Gastrocnemius medialis (tissue), 4 donors: ENCODE results near the gene CDCA8.

Source experiments
- POLR2A ChIP-seq, 2 donors: fragments of 450-650 bp; IDR thresholded peaks; one replicate each; pipeline ENCODE4 v1.6.1; 2017; ENCODE audit warnings: antibody characterized with exemption in 2 of 2, mild to moderate bottlenecking in 2 of 2, moderate library complexity in 2 of 2
- TF ChIP-seq, protein P1 (sequence below), 5 experiments: fragments of 450-650 bp in 3 of 5; fragments of 200-600 bp in 2 of 5; sonication (generic) in 2 of 5; IDR thresholded peaks in 4 of 5; conservative IDR thresholded peaks in 1 of 5; 1 replicate in 4 of 5; 2 replicates in 1 of 5; pipeline ENCODE4 v1.5.1; 2016 to 2019; ENCODE audit warnings: antibody characterized with exemption in 5 of 5, mild to moderate bottlenecking in 3 of 5, moderate library complexity in 3 of 5

- TF ChIP-seq, protein P1, sequence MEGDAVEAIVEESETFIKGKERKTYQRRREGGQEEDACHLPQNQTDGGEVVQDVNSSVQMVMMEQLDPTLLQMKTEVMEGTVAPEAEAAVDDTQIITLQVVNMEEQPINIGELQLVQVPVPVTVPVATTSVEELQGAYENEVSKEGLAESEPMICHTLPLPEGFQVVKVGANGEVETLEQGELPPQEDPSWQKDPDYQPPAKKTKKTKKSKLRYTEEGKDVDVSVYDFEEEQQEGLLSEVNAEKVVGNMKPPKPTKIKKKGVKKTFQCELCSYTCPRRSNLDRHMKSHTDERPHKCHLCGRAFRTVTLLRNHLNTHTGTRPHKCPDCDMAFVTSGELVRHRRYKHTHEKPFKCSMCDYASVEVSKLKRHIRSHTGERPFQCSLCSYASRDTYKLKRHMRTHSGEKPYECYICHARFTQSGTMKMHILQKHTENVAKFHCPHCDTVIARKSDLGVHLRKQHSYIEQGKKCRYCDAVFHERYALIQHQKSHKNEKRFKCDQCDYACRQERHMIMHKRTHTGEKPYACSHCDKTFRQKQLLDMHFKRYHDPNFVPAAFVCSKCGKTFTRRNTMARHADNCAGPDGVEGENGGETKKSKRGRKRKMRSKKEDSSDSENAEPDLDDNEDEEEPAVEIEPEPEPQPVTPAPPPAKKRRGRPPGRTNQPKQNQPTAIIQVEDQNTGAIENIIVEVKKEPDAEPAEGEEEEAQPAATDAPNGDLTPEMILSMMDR (IDR thresholded peaks at IDR 0.05 in 4 of 5, conservative IDR thresholded peaks at IDR 0.05 in 1 of 5) = no peak
- TF ChIP-seq POLR2A (IDR thresholded peaks at IDR 0.05) = no peak
These were observed 34.7 kb downstream of the CDCA8 start for GRCh38 chr1:37726751-37727585.
